Fibroblast of gingiva (primary cell): ENCODE results near the gene TMEM244.
"Not testable (repeated sequence)": the region's sequence is repeated elsewhere in the genome, so short reads cannot be mapped to it uniquely, and the experiment has no call there.

Experiments
- DNase-seq: peaks from one replicate; pipeline ENCODE4 v3.0.0-alpha.2; 2011; ENCODE audit warnings: low read depth

The TMEM244 gene

DNA sequence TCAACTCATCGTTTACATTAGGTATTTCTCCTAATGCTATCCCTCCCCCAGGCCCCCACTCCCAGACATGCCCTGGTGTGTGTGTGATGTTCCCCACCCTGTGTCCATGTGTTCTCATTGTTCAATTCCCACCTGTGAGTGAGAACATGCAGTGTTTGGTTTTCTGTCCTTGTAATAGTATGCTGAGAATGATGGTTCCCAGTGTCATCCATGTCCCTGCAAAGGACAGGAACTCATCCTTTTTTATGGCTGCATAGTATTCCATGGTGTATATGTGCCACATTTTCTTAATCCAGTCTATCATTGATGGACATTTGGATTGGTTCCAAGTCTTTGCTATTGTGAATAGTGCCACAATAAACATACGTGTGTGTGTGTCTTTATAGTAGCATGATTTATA, 54.0 kb downstream of the TMEM244 start:
- not testable (repeated sequence) for DNase-seq

DNA sequence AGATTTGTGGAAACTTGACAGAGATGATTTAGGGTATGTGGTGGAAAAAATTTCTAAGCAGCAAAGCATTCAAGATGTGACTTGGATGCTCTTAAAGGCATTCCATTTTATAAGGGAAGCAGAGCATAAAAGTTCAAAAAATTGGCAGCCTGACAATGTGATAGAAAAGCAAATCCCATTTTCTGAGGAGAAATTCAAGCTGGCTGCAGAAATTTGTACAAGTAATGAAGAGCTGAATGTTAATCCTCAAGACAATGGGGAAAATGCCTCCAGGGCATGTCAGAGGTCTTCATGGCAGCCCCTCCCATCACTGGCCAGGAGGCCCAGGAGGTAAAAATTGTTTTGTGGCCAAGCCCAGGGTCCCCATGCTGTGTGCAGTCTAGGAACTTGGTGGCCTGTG, 58.2 kb downstream of the TMEM244 start:
- DNase-seq = not testable (repeated sequence)

DNA sequence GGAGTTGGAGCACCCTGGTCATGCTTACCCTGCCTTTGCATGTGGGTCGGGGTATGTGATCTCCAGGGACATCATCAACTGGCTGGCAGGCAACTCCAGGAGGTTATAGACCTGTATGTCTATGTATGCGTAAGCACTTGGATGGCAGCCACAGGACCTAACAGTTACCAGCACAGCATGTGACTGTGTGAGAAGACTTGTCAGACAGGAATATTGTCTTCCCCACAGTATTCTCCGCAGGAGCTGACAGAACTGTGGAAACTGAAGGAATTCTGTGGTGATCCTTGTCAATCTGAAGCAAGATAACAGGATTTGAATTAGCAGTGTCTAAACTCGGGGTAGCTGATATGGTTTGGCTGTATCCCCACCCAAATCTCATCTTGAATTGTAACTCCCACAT, 59.2 kb downstream of the TMEM244 start:
- DNase-seq = no peak

DNA sequence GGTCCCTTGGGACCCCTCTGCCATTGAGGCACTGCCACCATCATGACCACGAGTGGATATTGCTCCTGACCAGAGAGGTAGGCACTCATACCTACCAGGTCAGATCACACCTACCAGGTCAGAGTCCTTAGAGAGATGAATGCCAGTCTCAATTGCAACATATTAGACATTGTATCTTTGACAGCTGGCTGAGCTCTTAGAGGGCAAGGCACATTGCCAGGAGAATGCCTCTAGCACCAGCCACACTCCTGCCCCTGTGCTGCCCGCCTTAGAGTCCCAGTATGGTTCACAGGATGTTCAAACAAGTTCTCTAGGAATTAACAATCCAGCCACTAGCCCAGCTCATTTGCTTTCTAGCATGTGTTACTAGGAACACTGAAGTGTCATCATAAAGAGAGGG, 65.9 kb downstream of the TMEM244 start:
- no peak for DNase-seq

DNA sequence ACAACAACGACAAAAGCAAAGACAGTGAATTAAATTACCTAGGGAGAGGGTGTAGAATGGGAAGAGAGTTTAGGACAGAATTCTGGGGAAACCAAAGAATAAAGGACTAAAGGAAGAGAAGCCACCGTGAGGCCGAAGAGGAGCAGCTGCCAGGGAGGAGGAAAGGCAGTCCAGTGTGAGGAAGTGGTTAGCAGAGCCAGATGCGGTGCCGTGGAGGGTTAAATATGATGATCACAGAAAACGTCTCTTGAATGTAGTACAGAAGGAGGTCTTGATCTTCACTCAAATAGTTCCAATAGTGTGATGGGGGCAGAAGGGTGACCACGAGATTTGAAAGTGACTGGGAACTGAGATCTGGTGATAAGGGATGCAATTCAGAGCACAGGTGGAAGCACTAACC, 67.7 kb downstream of the TMEM244 start:
- DNase-seq = no peak

DNA sequence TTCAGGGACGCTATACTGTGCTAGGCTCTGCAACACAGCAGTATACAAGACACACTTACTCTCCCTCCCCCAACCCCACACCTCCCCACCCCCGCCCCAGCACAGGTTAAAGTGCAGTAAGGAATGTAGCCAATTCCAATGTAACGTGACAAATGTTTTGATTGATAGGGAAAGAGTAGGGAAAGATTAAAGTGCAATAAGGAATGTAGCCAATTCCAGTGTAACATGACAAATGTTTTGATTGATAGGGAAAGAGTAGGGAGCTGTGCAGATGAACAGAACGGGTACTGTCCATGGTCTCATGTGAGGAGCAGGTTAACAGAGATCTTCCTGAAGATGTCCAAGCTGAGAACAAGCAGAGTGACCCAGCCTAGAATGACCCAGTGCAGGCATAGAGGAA, 69.1 kb downstream of the TMEM244 start:
- no peak for DNase-seq

DNA sequence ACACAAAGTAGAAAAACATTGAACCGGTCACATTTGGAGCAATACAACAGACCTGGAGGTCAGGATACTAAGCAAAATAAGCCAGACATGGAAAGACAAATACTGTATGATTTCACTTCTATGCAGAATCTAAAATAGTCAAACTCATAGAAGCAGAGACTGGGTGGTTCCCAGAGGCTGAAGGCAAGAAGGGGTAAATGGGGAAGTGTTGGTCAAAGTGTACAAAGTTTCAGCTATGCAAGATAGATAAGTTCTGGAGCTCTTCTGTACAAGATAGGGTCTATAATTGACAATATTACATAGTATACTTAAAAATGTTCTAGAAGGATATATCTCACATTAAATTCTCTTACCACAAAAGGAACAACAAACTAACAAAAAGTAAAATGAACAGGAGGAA, 70.3 kb downstream of the TMEM244 start:
- DNase-seq = no peak

DNA sequence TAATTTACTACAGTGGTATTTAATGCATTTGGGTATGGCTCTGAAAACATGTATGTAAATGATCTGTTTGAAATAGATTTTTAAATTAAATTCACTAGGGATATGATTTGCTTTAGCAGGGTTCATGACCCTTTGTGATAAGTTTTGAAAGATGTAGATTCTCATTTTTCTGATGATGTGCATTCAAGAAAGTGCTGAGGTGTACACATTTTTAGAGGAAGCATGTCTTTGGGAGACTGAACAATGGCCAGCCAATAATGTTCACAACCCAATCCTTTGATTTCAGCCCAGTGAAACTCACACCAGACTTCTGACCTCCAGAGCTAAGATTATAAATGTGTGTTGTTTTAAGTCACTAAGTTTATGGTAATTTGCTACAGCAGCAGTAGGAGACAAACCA, 71.1 kb downstream of the TMEM244 start:
- DNase-seq = no peak

DNA sequence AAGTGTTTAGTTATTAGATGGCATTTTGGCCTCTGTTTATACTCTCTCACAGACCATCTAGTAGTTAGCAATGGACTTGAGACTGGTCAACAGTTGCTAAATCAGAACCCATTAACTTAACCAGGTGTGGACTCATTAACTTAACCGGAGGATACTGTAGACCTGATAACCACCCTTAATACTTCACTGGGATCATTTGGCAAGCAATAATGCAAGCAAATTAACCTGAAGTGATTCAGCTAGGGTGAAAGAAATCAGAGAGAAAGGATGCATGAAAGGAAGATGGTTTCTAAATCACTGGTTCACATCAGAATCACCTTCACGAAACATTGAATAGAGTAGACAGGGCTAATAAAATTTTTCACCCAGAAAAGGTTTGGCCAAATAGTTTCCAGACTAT, 73.3 kb downstream of the TMEM244 start:
- DNase-seq = no peak

DNA sequence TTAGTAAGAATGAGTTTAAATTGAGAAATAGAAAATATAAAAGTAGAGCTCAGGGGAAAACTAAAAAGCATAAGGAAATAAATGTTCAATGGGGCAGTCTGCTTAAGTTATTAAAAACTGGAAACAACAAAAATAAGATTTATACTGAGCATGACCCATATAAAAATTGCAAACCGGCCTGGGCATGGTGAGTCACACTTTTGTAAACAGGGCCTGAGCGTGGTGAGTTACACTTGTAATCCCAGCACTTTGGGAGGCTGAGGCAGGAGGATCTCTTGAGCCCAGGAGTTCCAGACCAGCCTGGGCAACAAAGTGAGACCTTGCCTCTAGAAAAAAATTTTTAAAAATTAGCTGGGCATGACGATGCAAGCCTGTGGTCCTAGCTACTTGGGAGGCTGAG, 74.6 kb downstream of the TMEM244 start:
- no peak for DNase-seq

DNA sequence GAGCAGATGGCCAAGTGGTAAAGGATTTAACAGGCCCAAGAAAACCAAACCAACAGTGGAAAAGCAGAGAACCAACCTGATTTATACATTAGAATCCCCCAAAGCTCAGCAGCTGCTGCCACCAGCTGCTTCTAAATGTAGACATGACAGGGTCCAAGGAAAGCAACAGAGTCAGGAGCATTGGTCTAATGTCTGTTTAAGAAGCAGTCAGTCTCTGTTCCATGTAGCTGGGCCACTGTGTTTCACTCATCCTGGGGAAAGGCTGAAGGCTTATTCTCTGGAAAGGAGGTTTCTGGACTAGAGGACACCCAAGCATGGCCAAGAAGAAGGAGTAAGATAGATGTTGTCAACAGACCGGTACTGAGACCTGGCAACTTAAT, 75.4 kb downstream of the TMEM244 start:
- no peak for DNase-seq

DNA sequence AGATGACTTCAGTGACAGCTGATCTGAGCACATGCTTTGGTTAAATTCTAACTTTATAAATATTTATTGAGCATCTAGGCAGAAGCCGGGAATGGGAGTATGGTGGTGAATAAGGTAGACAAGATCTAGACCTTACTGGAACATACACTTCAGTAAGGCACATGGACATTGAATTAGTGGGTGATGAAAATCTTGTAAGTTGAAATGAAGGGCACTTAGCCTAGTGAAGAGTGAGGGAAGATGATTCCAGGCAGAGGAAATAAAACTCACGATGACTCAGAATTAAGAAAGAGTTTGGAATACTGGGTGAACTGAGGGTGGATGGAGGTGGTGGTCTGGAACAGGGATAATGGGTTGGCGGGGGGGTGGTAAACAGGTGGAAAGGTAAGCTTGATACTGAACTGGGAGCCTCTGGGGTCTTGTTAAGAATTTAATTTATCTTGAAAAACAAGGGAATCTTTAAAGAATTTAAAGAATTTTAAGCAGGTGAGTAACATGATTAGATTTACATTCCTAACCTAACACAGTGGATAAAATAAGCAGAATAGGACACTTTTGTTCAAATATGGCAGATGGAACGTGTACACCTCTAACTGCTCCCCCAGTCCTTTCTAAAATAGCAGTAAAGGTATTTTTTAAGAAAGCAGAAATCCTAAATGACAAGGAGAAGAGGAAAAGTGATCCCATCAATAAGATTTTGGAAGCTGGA, 75.9 kb downstream of the TMEM244 start:
- no peak for DNase-seq
